ENCODE data around the gene PLEKHA6. TPM values are rescaled to one million over a fixed set of nuclear protein-coding genes. Genes with fewer than 3 reads are reported as not detected.
"Not testable (repeated sequence)": the region's sequence is repeated elsewhere in the genome, so short reads cannot be mapped to it uniquely, and the experiment has no call there.

PLEKHA6 gene
- total RNA-seq, 1 donor: 3.9 TPM

GRCh38 chr1:204314171-204314892, 45.4 kb downstream of the PLEKHA6 start:
- H3K4me3 ChIP-seq (ENCODE audit: low read depth, low read length): no peak overlapping the region
- no peak for TF ChIP-seq CTCF (IDR thresholded peaks at IDR 0.05; ENCODE audit: insufficient read depth, low read depth, low read length)
- DNase-seq (ENCODE audit: low read depth): no peak

GRCh38 chr1:204313675-204314074, 46.1 kb downstream of the PLEKHA6 start:
- H3K4me3 ChIP-seq (ENCODE audit: low read depth, low read length): no peak overlapping the region
- no peak for TF ChIP-seq CTCF (IDR thresholded peaks at IDR 0.05; ENCODE audit: insufficient read depth, low read depth, low read length)

GRCh38 chr1:204310970-204311369, 48.8 kb downstream of the PLEKHA6 start:
- not testable (repeated sequence) for H3K4me3 ChIP-seq (ENCODE audit: low read depth, low read length); DNase-seq (ENCODE audit: low read depth)

More at GRCh38 chr1:204313675-204314074, 46.1 kb downstream of the PLEKHA6 start:
- DNase-seq (ENCODE audit: low read depth): no peak

GRCh38 chr1:204308023-204308628, 51.6 kb downstream of the PLEKHA6 start:
- no peak overlapping the region for H3K4me3 ChIP-seq (ENCODE audit: low read depth, low read length)
- no peak for DNase-seq (ENCODE audit: low read depth)
- TF ChIP-seq CTCF (IDR thresholded peaks at IDR 0.05; ENCODE audit: insufficient read depth, low read depth, low read length): no peak

GRCh38 chr1:204307334-204307883, 52.3 kb downstream of the PLEKHA6 start:
- DNase-seq (ENCODE audit: low read depth): peak; percentile 81
- peak; percentile 25 for TF ChIP-seq CTCF (IDR thresholded peaks at IDR 0.05; ENCODE audit: insufficient read depth, low read depth, low read length)
- H3K4me3 ChIP-seq (ENCODE audit: low read depth, low read length): peak overlapping the region; percentile 51

GRCh38 chr1:204306076-204306475, 53.7 kb downstream of the PLEKHA6 start:
- no peak for TF ChIP-seq CTCF (IDR thresholded peaks at IDR 0.05; ENCODE audit: insufficient read depth, low read depth, low read length)
- peak overlapping the region; percentile 51 for H3K4me3 ChIP-seq (ENCODE audit: low read depth, low read length)
- DNase-seq (ENCODE audit: low read depth): no peak

- TF ChIP-seq CTCF (IDR thresholded peaks at IDR 0.05; ENCODE audit: insufficient read depth, low read depth, low read length): no peak
- no peak overlapping the region for H3K4me3 ChIP-seq (ENCODE audit: low read depth, low read length)
- no peak for DNase-seq (ENCODE audit: low read depth)
Observed at GRCh38 chr1:204304067-204304466, 55.7 kb downstream of the PLEKHA6 start.

All from fibroblast of villous mesenchyme (primary cell).